Progenitor cell of endocrine pancreas (in vitro differentiated cells): ENCODE results near the gene CYP24A1. TPM values are rescaled to one million over a fixed set of nuclear protein-coding genes. Genes with fewer than 3 reads are reported as not detected.

ENCODE experiments used
- DNase-seq: peaks from one replicate; pipeline ENCODE4 v3.0.0; 2021; ENCODE audit warnings: low spot score; ENCODE audit not compliant: unreplicated experiment
- H3K27ac Mint-ChIP-seq: 2 replicates; pipeline ENCODE4 v1.8.0; 2021; ENCODE audit warnings: mild to moderate bottlenecking, moderate library complexity, mixed read lengths
- H3K27me3 Mint-ChIP-seq: 2 replicates; pipeline ENCODE4 v1.8.0; 2021; ENCODE audit warnings: mixed read lengths
- H3K36me3 Mint-ChIP-seq: 2 replicates; pipeline ENCODE4 v1.8.0; 2022; ENCODE audit warnings: mixed read lengths; ENCODE audit not compliant: insufficient read depth
- H3K4me1 Mint-ChIP-seq: 2 replicates; pipeline ENCODE4 v1.8.0; 2021; ENCODE audit warnings: low read depth, mixed read lengths
- H3K4me3 Mint-ChIP-seq: 2 replicates; pipeline ENCODE4 v1.8.0; 2021; ENCODE audit warnings: low read depth, mild to moderate bottlenecking, moderate library complexity, mixed read lengths
- H3K9me3 Mint-ChIP-seq: 2 replicates; pipeline ENCODE4 v1.8.0; 2021; ENCODE audit warnings: low read depth, mixed read lengths
- total RNA-seq: library from RNA; stranded (reverse); gene quantifications from 2 replicates; pipeline ENCODE4 v1.2.1, GENCODE V29; 2021
- TF ChIP-seq, protein P1 (sequence below): fragments of 200-600 bp; sonication (generic); IDR thresholded peaks from one replicate; pipeline ENCODE4 v1.5.0; 2021; ENCODE audit warnings: antibody characterized with exemption, mild to moderate bottlenecking; ENCODE audit not compliant: unreplicated experiment

The CYP24A1 gene
- total RNA-seq, 1 donor from 2014 or later = not detected

DNA sequence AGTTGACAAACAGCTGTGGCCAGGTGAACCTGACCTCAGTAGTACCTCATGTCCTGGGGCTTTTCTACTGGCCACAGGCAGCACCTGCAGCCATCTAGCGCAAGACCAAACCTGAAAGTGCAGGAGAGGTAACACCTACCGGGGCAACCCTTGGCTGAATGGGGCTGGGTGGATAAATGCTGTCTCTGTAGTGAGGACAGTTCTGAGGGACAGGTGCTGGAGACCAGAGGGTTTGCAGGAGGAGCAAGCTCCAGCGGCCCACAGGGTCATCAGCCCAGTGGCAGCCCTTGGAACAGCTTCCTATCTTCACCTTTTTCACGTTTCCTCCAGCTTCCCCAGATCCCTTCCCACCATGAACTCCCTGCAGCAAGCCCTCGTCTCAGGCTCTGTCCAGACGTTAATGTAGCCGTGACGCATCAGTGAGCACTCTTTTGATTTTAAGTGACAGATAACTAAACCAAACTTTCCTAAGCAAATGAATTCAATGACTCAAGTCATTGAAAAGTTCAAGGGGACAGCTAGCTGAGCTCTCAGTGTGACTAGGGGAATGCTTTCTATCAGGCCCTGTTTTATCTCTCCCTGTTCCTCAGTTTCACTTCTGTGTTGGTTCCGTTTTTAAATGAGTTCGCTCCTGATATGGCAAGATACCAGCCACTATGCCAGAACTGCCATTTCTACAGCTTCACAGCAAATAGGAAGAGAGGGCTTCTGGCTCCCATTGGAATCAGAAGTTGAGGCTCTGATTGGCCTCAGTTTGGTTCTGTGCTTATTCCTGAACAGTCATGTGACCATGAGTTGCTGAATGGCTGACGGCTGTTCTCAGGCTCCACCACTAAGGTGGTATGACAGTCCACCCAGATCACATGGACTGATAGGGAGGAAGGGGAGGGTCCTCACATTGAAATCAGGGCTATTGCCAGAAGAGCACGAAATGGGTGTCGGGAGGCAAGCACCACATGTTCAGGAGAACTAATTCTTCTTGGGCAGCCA is 22.0 kb upstream of the CYP24A1 start:
- DNase-seq = no peak
- no peak overlapping the region for H3K4me3 Mint-ChIP-seq
- H3K9me3 Mint-ChIP-seq = no peaks in the 10 kb centered on the region
- no peak overlapping the region for H3K27ac Mint-ChIP-seq
- TF ChIP-seq, protein P1, sequence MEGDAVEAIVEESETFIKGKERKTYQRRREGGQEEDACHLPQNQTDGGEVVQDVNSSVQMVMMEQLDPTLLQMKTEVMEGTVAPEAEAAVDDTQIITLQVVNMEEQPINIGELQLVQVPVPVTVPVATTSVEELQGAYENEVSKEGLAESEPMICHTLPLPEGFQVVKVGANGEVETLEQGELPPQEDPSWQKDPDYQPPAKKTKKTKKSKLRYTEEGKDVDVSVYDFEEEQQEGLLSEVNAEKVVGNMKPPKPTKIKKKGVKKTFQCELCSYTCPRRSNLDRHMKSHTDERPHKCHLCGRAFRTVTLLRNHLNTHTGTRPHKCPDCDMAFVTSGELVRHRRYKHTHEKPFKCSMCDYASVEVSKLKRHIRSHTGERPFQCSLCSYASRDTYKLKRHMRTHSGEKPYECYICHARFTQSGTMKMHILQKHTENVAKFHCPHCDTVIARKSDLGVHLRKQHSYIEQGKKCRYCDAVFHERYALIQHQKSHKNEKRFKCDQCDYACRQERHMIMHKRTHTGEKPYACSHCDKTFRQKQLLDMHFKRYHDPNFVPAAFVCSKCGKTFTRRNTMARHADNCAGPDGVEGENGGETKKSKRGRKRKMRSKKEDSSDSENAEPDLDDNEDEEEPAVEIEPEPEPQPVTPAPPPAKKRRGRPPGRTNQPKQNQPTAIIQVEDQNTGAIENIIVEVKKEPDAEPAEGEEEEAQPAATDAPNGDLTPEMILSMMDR = no peak
- H3K4me1 Mint-ChIP-seq = no peaks in the 10 kb centered on the region
- H3K36me3 Mint-ChIP-seq = no peaks in the 10 kb centered on the region
- H3K27me3 Mint-ChIP-seq = peaks cover 2% of the 10 kb centered on the region

DNA sequence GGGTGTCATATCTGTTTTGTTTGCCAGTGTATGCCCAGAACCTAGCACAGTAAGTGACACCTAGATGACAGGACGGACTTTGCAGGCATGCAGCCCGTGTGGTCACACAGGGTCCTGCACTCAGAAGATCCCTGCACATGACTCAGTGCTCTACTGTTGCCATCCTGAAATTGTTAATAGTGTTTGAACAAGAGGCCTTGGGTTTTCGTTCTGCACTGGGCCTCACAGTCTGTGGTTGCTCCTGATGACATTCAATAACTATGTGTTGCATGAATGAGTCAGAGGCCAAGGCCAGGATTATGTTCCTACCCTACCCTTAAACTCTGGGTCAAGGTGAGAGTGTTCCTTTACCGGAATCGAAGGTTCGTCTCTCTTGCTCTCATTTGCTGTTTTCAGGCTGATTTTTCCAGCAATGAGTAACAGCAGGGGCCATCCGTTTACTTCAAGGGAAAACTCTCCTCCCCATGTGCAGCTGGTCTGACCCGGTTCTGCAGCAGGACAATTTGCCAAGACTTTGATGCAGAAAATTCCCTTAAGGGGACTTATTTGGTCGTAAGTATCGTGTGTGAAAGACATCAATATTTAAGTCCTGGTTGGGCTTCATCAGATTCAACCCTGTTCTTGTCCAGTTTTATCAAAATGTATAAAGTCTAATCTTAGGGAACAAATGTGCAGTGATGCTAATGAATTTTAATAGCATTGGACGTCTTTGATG is 21.1 kb upstream of the CYP24A1 start:
- Mint-ChIP-seq H3K4me3 (no peak overlapping the region), H3K9me3 (no peaks in the 10 kb centered on the region), H3K4me1 (no peaks in the 10 kb centered on the region), H3K27me3 (peaks cover 2% of the 10 kb centered on the region), H3K27ac (no peak overlapping the region), H3K36me3 (no peaks in the 10 kb centered on the region)
- TF ChIP-seq, protein P1 = peak; percentile 32
- no peak for DNase-seq

DNA sequence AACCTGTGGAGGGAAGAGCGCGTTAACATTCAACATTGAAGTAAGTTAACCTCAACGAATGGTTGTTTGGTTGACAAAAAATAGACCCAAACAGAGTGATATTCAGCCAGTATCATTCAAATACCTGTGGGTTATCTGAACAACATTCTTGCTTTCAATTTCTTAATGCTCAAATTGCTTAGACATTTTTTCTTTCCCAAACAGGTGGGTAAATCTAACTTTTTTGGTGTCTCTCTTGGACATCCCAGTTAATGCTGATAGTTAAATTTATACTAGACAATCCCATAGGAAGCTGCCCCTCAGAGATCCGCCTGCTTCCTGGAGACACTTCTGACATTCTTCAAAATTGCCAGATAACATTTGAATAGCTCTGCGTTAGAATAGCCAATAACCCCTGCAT is 20.0 kb upstream of the CYP24A1 start:
- H3K9me3 Mint-ChIP-seq = no peaks in the 10 kb centered on the region
- no peaks in the 10 kb centered on the region for H3K4me1 Mint-ChIP-seq
- H3K27ac Mint-ChIP-seq = no peak overlapping the region
- H3K4me3 Mint-ChIP-seq = no peak overlapping the region
- H3K36me3 Mint-ChIP-seq = no peaks in the 10 kb centered on the region
- no peak for DNase-seq
- peaks cover 6% of the 10 kb centered on the region for H3K27me3 Mint-ChIP-seq
- TF ChIP-seq, protein P1 = no peak

DNA sequence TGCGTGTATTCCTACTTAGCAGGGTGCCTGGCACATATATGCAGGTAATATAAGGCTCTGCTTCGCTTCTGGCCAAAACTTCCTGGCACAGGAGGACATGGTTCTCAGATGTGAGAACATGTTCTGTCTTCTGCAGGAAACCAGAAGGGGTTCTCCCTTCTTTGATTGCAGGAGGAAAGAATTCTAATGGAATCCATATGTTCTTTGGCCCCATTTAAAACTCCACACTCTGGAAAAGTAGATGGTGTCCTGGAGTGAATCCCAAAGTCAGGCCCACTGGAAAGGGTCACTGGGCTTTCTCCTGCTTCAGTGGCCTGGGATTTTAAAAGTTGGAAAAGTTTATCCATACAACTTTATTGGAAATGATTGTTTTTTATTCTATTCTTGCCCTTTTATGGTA is 16.4 kb upstream of the CYP24A1 start:
- DNase-seq = no peak
- Mint-ChIP-seq H3K27ac (no peak overlapping the region), H3K36me3 (no peaks in the 10 kb centered on the region), H3K4me3 (no peak overlapping the region), H3K4me1 (peaks cover under 1% of the 10 kb centered on the region), H3K27me3 (peaks cover 10% of the 10 kb centered on the region), H3K9me3 (no peaks in the 10 kb centered on the region)
- TF ChIP-seq, protein P1 = no peak

DNA sequence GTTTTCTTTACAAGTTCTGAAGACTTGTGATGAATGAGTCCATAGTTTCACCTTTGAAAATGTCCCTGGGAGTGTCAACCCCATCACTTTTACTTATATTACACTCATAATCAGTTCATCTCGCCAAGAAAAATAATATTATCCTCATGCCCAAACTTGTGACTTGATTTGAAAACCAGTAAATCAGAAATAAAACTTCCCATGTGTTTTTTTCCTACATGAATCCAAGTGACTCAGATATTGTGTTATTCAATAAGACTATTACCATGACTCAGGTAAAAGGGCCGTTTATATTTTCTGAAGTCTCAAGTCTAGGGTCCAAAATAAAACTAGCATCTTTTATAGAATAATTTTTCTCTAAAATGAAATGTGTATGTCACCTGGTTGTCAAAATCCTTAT is 15.8 kb upstream of the CYP24A1 start:
- Mint-ChIP-seq H3K4me1 (peaks cover 3% of the 10 kb centered on the region), H3K4me3 (no peak overlapping the region), H3K27me3 (peaks cover 16% of the 10 kb centered on the region), H3K9me3 (no peaks in the 10 kb centered on the region), H3K27ac (no peak overlapping the region), H3K36me3 (no peaks in the 10 kb centered on the region)
- no peak for DNase-seq
- TF ChIP-seq, protein P1 = no peak
